GM12865 (cell line): ENCODE measurements around the gene AMOTL1.

Experiments
- DNase-seq: peaks from one replicate; pipeline ENCODE4 v3.0.0; 2010; ENCODE audit warnings: low read depth
- H3K4me3 ChIP-seq: 2 replicates; pipeline ENCODE4 v1.5.1; 2011; ENCODE audit warnings: mild to moderate bottlenecking, low read depth, low read length, control low read depth
- CTCF ChIP-seq: IDR thresholded peaks from 2 replicates; pipeline ENCODE4 v1.5.1; 2011; ENCODE audit warnings: low read length, control low read depth, low read depth, inconsistent platforms; ENCODE audit not compliant: insufficient read depth; ENCODE audit errors: missing control alignments

The AMOTL1 gene

GRCh38 chr11:94795476-94796189 is 27.5 kb downstream of the AMOTL1 start:
- no peak overlapping the region for H3K4me3 ChIP-seq
- no peak for DNase-seq
- no peak for TF ChIP-seq CTCF

GRCh38 chr11:94796190-94796580 is 28.0 kb downstream of the AMOTL1 start:
- H3K4me3 ChIP-seq: no peak overlapping the region
- DNase-seq: no peak
- TF ChIP-seq CTCF: no peak

- DNase-seq: no peak
- H3K4me3 ChIP-seq: no peak overlapping the region
- TF ChIP-seq CTCF: no peak
Observed at GRCh38 chr11:94796863-94797262, 28.7 kb downstream of the AMOTL1 start.

- no peak for TF ChIP-seq CTCF
- H3K4me3 ChIP-seq: no peak overlapping the region
- no peak for DNase-seq
Observed at GRCh38 chr11:94799726-94800125, 31.6 kb downstream of the AMOTL1 start.

- DNase-seq: no peak
- TF ChIP-seq CTCF: no peak
Observed at GRCh38 chr11:94800414-94800813, 32.3 kb downstream of the AMOTL1 start.

GRCh38 chr11:94801866-94802460 is 33.8 kb downstream of the AMOTL1 start:
- no peak overlapping the region for H3K4me3 ChIP-seq
- DNase-seq: no peak
- no peak for TF ChIP-seq CTCF

More at GRCh38 chr11:94800414-94800813, 32.3 kb downstream of the AMOTL1 start:
- H3K4me3 ChIP-seq: no peak overlapping the region
